Measurements from ENCODE around the gene TTI1. TPM values are rescaled to one million over a fixed set of nuclear protein-coding genes. Genes with fewer than 3 reads are reported as not detected.

TTI1 gene
- total and polyA plus RNA-seq, 2 donors (not counting 1 experiment from before 2014, with no cell fraction given) = 13.9 to 33.9 TPM

DNA sequence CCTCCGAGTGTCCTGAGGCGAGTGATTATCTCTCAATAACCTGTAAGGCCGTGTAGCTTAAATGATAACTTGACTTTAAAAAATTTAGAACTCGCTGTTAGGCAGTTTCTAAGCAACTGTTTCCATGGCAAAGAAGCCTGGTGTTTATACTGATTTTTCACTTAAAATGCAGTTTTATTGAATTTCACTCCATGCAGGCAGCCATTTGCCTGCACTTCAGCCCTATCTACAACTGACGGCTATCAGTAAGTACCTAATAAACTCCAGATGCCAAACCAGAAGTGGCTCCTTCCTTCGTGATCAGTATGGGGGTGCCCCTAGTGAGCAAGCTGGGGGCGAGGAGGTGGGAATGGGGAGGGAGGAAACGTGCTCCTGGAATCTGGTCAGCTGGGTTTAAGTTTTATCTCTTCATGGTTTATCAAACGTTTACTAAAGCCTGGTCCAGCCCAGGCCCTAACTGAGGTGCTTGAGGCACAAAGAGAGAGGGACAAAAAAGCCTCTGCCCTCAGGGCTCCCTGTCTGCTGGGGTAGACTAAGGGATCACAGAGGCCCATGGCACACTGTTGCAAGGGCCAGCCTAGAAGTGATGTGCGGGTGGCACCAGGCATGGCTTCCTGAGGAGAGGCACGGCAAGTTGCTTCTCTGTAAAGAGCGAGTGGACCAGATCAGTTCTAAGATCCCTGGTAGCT lies 45.5 kb downstream of the TTI1 start:
- Mint-ChIP-seq H3K4me1 (peaks cover 17% of the 10 kb centered on the region), H3K9me3 (ENCODE audit: insufficient read depth) (no peaks in the 10 kb centered on the region), H3K27me3 (no peaks in the 10 kb centered on the region), H3K4me3 (no peak overlapping the region), H3K27ac (no peak overlapping the region)
- CTCF ChIA-PET = no interaction called here
- DNase-seq = no peak
- no peak overlapping the region for H3K9ac ChIP-seq (ENCODE audit: low read length)
- no peaks in the 10 kb centered on the region for H3K79me2 ChIP-seq (ENCODE audit: control insufficient read depth, insufficient read depth, low read length)
- H3K36me3 ChIP-seq (replicated peaks in 1 of 2; ENCODE audit: control extremely low read depth in 1 of 2, control insufficient read depth in 1 of 2, extremely low read depth in 1 of 2, insufficient read depth in 2 of 2, low read length in 1 of 2) = peaks cover 0 to 57% of the 10 kb centered on the region in 2 experiments
- 98% methylated on average over 11 of the region's 12 CpGs for WGBS (ENCODE audit: insufficient coverage)
- no peak overlapping the region for H3K4me3 ChIP-seq (ENCODE audit: control extremely low read depth in 1 of 5, extremely low read depth in 1 of 5, insufficient read depth in 1 of 5, low read depth in 2 of 5, low read length in 4 of 5)
- H3K4me1 ChIP-seq (ENCODE audit: control insufficient read depth in 2 of 2, insufficient read depth in 2 of 2, low read length in 2 of 2) = peaks cover 13 to 18% of the 10 kb centered on the region in 2 donors
- H4K20me1 ChIP-seq (ENCODE audit: control insufficient read depth, insufficient read depth, low read length, poor library complexity, severe bottlenecking) = peaks cover 6% of the 10 kb centered on the region
- intact Hi-C loops (cut with micrococcal nuclease) = no loop called here
- no peak for ATAC-seq (ENCODE audit: low read depth)
- POLR2A ChIA-PET = no interaction called here
- H3K27me3 ChIP-seq (replicated peaks in 1 of 4; ENCODE audit: control extremely low read depth in 1 of 4, control insufficient read depth in 3 of 4, insufficient read depth in 4 of 4, low read length in 3 of 4) = no peaks in the 10 kb centered on the region
- no peak for TF ChIP-seq EZH2 (IDR thresholded peaks at IDR 0.05; ENCODE audit: borderline replicate concordance, insufficient read depth, low read depth, low read length, poor library complexity, severe bottlenecking)
- TF ChIP-seq CTCF (IDR thresholded peaks at IDR 0.05) = no peak
- no peak overlapping the region for H2AFZ ChIP-seq (ENCODE audit: insufficient read depth, low read depth, low read length, poor library complexity, severe bottlenecking)
- no peak overlapping the region for H3K27ac ChIP-seq (ENCODE audit: low read length in 2 of 2)
- H3K9me3 ChIP-seq (ENCODE audit: control extremely low read depth in 1 of 3, control insufficient read depth in 2 of 3, insufficient read depth in 1 of 3, low read length in 2 of 3) = no peaks in the 10 kb centered on the region
- H3K4me2 ChIP-seq (replicated peaks; ENCODE audit: low read depth, low read length, poor library complexity, severe bottlenecking) = no peak overlapping the region

GRCh38 chr20:37986873-37987601 lies 46.2 kb downstream of the TTI1 start:
- Histone ChIP-seq H3K27me3 (replicated peaks in 1 of 4; ENCODE audit: control extremely low read depth in 1 of 4, control insufficient read depth in 3 of 4, insufficient read depth in 4 of 4, low read length in 3 of 4) (no peaks in the 10 kb centered on the region), H3K4me1 (ENCODE audit: control insufficient read depth in 2 of 2, insufficient read depth in 2 of 2, low read length in 2 of 2) (peaks cover 13 to 18% of the 10 kb centered on the region in 2 donors), H2AFZ (ENCODE audit: insufficient read depth, low read depth, low read length, poor library complexity, severe bottlenecking) (no peak overlapping the region), H3K9me3 (ENCODE audit: control extremely low read depth in 1 of 3, control insufficient read depth in 2 of 3, insufficient read depth in 1 of 3, low read length in 2 of 3) (no peaks in the 10 kb centered on the region), H3K36me3 (replicated peaks in 1 of 2; ENCODE audit: control extremely low read depth in 1 of 2, control insufficient read depth in 1 of 2, extremely low read depth in 1 of 2, insufficient read depth in 2 of 2, low read length in 1 of 2) (peaks cover 0 to 57% of the 10 kb centered on the region in 2 experiments), H4K20me1 (ENCODE audit: control insufficient read depth, insufficient read depth, low read length, poor library complexity, severe bottlenecking) (peaks cover 6% of the 10 kb centered on the region), H3K9ac (ENCODE audit: low read length) (no peak overlapping the region), H3K27ac (ENCODE audit: low read length in 2 of 2) (no peak overlapping the region), H3K4me2 (replicated peaks; ENCODE audit: low read depth, low read length, poor library complexity, severe bottlenecking) (no peak overlapping the region), H3K79me2 (ENCODE audit: control insufficient read depth, insufficient read depth, low read length) (no peaks in the 10 kb centered on the region), H3K4me3 (ENCODE audit: control extremely low read depth in 1 of 5, extremely low read depth in 1 of 5, insufficient read depth in 1 of 5, low read depth in 2 of 5, low read length in 4 of 5) (no peak overlapping the region)
- ChIA-PET POLR2A (no interaction called here), CTCF (no interaction called here)
- Mint-ChIP-seq H3K27me3 (no peaks in the 10 kb centered on the region), H3K4me3 (no peak overlapping the region), H3K9me3 (ENCODE audit: insufficient read depth) (no peaks in the 10 kb centered on the region), H3K27ac (no peak overlapping the region), H3K4me1 (peaks cover 17% of the 10 kb centered on the region)
- WGBS (ENCODE audit: insufficient coverage) = 99% methylated on average over 7 of the region's 9 CpGs
- DNase-seq (no peak), ATAC-seq (ENCODE audit: low read depth) (no peak)
- TF ChIP-seq EZH2 (IDR thresholded peaks at IDR 0.05; ENCODE audit: borderline replicate concordance, insufficient read depth, low read depth, low read length, poor library complexity, severe bottlenecking) = no peak
- TF ChIP-seq CTCF (IDR thresholded peaks at IDR 0.05) = no peak
- intact Hi-C loops (cut with micrococcal nuclease) = no loop called here

Data from B cell (primary cell).